ENCODE data around the gene NECTIN4.
A peak's percentile ranks its signal among the peaks of the same experiment; 100 is the strongest.

Gene NECTIN4

GRCh38 chr1:161096015-161096414 lies 6.7 kb upstream of the NECTIN4 start:
- no peak overlapping the region for H3K4me3 ChIP-seq (replicated peaks in 1 of 2; ENCODE audit: low read depth in 2 of 2, low read length in 2 of 2)
- no peak for TF ChIP-seq CTCF (IDR thresholded peaks at IDR 0.05; ENCODE audit: low read depth, low read length)
- DNase-seq (ENCODE audit: low read depth in 2 of 2): no peak

- no peak overlapping the region for H3K4me3 ChIP-seq (replicated peaks in 1 of 2; ENCODE audit: low read depth in 2 of 2, low read length in 2 of 2)
- DNase-seq (ENCODE audit: low read depth in 2 of 2): no peak
- TF ChIP-seq CTCF (IDR thresholded peaks at IDR 0.05; ENCODE audit: low read depth, low read length): no peak
Measured at GRCh38 chr1:161095230-161095629, 5.9 kb upstream of the NECTIN4 start.

- TF ChIP-seq CTCF (IDR thresholded peaks at IDR 0.05; ENCODE audit: low read depth, low read length): no peak
- no peak for DNase-seq (ENCODE audit: low read depth in 2 of 2)
- no peak overlapping the region for H3K4me3 ChIP-seq (replicated peaks in 1 of 2; ENCODE audit: low read depth in 2 of 2, low read length in 2 of 2)
Measured at GRCh38 chr1:161094481-161094880, 5.1 kb upstream of the NECTIN4 start.

GRCh38 chr1:161092621-161093028 lies 3.3 kb upstream of the NECTIN4 start:
- no peak overlapping the region for H3K4me3 ChIP-seq (replicated peaks in 1 of 2; ENCODE audit: low read depth in 2 of 2, low read length in 2 of 2)
- peak in 1 of 2 donors; percentile 57 for DNase-seq (ENCODE audit: low read depth in 2 of 2)

GRCh38 chr1:161091796-161092507 lies 2.6 kb upstream of the NECTIN4 start:
- no peak for TF ChIP-seq CTCF (IDR thresholded peaks at IDR 0.05; ENCODE audit: low read depth, low read length)
- H3K4me3 ChIP-seq (replicated peaks in 1 of 2; ENCODE audit: low read depth in 2 of 2, low read length in 2 of 2): no peak overlapping the region
- no peak for DNase-seq (ENCODE audit: low read depth in 2 of 2)

More at GRCh38 chr1:161092621-161093028, 3.3 kb upstream of the NECTIN4 start:
- no peak for TF ChIP-seq CTCF (IDR thresholded peaks at IDR 0.05; ENCODE audit: low read depth, low read length)

GRCh38 chr1:161091093-161091492 lies 1.7 kb upstream of the NECTIN4 start:
- H3K4me3 ChIP-seq (replicated peaks in 1 of 2; ENCODE audit: low read depth in 2 of 2, low read length in 2 of 2): no peak overlapping the region
- DNase-seq (ENCODE audit: low read depth in 2 of 2): no peak
- no peak for TF ChIP-seq CTCF (IDR thresholded peaks at IDR 0.05; ENCODE audit: low read depth, low read length)

GRCh38 chr1:161090617-161091016 lies 1.3 kb upstream of the NECTIN4 start:
- H3K4me3 ChIP-seq (replicated peaks in 1 of 2; ENCODE audit: low read depth in 2 of 2, low read length in 2 of 2): no peak overlapping the region
- TF ChIP-seq CTCF (IDR thresholded peaks at IDR 0.05; ENCODE audit: low read depth, low read length): no peak
- no peak for DNase-seq (ENCODE audit: low read depth in 2 of 2)

Data from cardiac fibroblast (primary cell).